ENCODE results near the gene GSK3B.

Gene GSK3B

DNA sequence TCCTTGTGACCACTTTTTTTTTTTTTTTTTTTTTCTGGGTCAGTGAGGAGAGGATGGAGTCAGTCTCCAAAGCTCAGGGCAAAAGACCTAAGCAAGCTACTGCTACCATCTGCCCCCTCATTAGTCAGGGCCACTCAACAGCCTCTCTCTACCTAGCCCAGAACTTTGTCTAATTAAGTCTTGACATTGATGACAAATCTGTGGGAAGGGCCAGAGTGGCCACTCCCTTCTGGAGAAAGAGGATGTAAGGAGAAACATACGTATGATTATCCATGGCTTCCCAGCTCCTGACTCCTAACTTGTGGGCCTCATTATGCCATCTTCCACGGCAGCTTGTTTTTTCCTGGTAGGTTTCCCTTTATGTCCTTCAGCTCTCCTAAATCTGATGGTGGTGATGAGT lies 274.4 kb downstream of the GSK3B start:
- DNase-seq (ENCODE audit: low spot score) = no peak
- no peak for TF ChIP-seq CTCF (IDR thresholded peaks at IDR 0.05; ENCODE audit: extremely low read depth, missing control alignments)

DNA sequence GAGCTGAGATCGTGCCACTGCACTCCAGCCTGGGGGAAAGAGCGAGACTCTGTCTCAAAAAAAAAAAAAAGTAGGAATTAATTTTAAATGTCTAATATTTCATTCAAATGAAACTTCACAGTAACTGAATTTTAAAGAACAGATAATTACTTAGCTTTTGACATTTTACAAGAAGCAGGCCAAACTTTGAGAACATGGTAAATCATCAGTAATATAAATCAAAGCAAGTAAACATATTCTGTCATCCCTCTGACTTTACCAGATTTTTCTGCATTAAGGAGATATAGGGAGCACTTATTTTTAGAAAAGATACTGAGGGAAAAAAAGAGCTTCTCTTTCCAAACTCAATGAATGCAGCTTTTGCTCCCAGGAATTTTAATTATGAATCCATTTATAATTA lies 275.3 kb downstream of the GSK3B start:
- TF ChIP-seq CTCF (IDR thresholded peaks at IDR 0.05; ENCODE audit: extremely low read depth, missing control alignments) = no peak

GRCh38 chr3:119817583-119818363 lies 276.5 kb downstream of the GSK3B start:
- no peak for TF ChIP-seq CTCF (IDR thresholded peaks at IDR 0.05; ENCODE audit: extremely low read depth, missing control alignments)
- DNase-seq (ENCODE audit: low spot score) = no peak

More for the DNA sequence above, 275.3 kb downstream of the GSK3B start:
- no peak for DNase-seq (ENCODE audit: low spot score)

DNA sequence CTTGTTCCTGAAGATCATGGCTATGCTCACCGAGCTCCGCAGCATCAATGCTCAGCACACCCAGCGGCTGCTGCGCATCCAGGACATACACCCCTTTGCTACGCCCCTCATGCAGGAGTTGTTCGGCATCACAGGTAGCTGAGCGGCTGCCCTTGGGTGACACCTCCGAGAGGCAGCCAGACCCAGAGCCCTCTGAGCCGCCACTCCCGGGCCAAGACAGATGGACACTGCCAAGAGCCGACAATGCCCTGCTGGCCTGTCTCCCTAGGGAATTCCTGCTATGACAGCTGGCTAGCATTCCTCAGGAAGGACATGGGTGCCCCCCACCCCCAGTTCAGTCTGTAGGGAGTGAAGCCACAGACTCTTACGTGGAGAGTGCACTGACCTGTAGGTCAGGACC lies 277.2 kb downstream of the GSK3B start:
- TF ChIP-seq CTCF (IDR thresholded peaks at IDR 0.05; ENCODE audit: extremely low read depth, missing control alignments) = no peak
- DNase-seq (ENCODE audit: low spot score) = no peak

DNA sequence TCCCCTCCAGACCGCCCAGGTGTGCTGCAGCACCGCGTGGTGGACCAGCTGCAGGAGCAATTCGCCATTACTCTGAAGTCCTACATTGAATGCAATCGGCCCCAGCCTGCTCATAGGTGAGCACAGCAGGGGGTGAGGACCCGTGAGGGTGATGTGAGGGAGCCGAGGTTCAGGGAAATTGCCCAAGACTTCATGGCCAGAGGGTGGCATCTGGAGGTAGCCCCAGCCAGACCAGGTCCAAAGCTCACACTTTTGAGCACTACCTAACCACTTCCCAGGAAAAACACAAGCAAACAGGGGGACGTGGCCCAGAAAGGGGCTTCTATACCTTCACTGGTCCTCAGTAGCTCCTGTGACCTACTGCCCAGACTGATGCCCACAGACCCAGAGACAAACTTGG lies 278.5 kb downstream of the GSK3B start:
- no peak for DNase-seq (ENCODE audit: low spot score)
- no peak for TF ChIP-seq CTCF (IDR thresholded peaks at IDR 0.05; ENCODE audit: extremely low read depth, missing control alignments)

DNA sequence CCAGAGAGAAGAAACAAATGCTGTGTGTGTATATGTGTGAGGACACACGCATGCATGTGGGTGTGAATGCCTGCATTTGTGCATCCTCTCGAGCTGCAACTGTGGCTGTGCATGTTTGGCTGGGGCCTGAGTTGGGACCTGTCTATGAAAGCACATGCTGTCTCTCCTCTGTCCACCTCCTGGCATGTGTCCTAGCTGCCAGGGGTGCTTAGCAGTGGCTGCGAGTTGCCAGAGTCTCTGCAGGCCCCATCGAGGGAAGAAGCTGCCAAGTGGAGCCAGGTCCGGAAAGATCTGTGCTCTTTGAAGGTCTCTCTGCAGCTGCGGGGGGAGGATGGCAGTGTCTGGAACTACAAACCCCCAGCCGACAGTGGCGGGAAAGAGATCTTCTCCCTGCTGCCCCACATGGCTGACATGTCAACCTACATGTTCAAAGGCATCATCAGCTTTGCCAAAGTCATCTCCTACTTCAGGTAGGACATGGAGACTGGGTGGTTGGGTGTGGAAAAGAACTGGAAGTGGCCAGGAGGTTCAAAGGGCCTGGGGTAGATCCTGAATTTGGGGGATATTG lies 281.7 kb downstream of the GSK3B start:
- TF ChIP-seq CTCF (IDR thresholded peaks at IDR 0.05; ENCODE audit: extremely low read depth, missing control alignments) = no peak

GRCh38 chr3:119810018-119810435 lies 284.2 kb downstream of the GSK3B start:
- peak; percentile 44 for TF ChIP-seq CTCF (IDR thresholded peaks at IDR 0.05; ENCODE audit: extremely low read depth, missing control alignments)
- peak; percentile 74 for DNase-seq (ENCODE audit: low spot score)

More for the DNA sequence above, 281.7 kb downstream of the GSK3B start:
- DNase-seq (ENCODE audit: low spot score) = no peak

All from GM20000 (cell line).